Naive thymus-derived CD8-positive, alpha-beta T cell (primary cell): ENCODE data around the gene FRMD3. TPM values are rescaled to one million over a fixed set of nuclear protein-coding genes. Genes with fewer than 3 reads are reported as not detected.

ENCODE experiments used
- ATAC-seq, 2 donors: fragments of 150-1000 bp; cut with Tn5 transposase in 1 of 2; sonication (Bioruptor Pico), chemical (Tn5 transposase) in 1 of 2; 1 replicate in 1 of 2; 2 replicates in 1 of 2; pipeline ENCODE4 v1.10.0; 2021; ENCODE audit warnings: mild to moderate bottlenecking in 2 of 2, moderate library complexity in 2 of 2
- POLR2A ChIA-PET: fragments of 350-600 bp; sonication (Branson Sonifier 250); formaldehyde crosslinking; loops from one replicate; lab custom pipeline; 2021; ENCODE audit warnings: antibody characterized with exemption; lab: Charles Lee
- DNase-seq, 10 donors: peaks; one replicate each; pipeline versions ENCODE4 v3.0.0 to v3.0.0-alpha.2; 2020 to 2022
- H3K27ac Mint-ChIP-seq, 10 donors: one replicate each; pipeline ENCODE4 v1.8.0; 2020 to 2022; ENCODE audit warnings: mild to moderate bottlenecking in 10 of 10, mixed read lengths in 10 of 10, moderate library complexity in 4 of 10, inconsistent platforms in 1 of 10
- H3K27me3 Mint-ChIP-seq, 5 donors: one replicate each; pipeline ENCODE4 v1.8.0; 2021 to 2022; ENCODE audit warnings: mixed read lengths in 5 of 5
- H3K36me3 Mint-ChIP-seq, 3 donors: one replicate each; pipeline ENCODE4 v1.8.0; 2020 to 2022; ENCODE audit warnings: mixed read lengths in 3 of 3, mild to moderate bottlenecking in 2 of 3, inconsistent platforms in 1 of 3
- H3K4me1 Mint-ChIP-seq, 4 donors: one replicate each; pipeline ENCODE4 v1.8.0; 2021 to 2022; ENCODE audit warnings: mixed read lengths in 4 of 4
- H3K4me3 Mint-ChIP-seq, 10 donors: one replicate each; pipeline ENCODE4 v1.8.0; 2020 to 2022; ENCODE audit warnings: mild to moderate bottlenecking in 10 of 10, mixed read lengths in 10 of 10, moderate library complexity in 6 of 10, inconsistent platforms in 1 of 10
- H3K9me3 Mint-ChIP-seq, 9 donors: one replicate each; pipeline ENCODE4 v1.8.0; 2020 to 2022; ENCODE audit warnings: mixed read lengths in 9 of 9, mild to moderate bottlenecking in 3 of 9, inconsistent platforms in 1 of 9, moderate library complexity in 1 of 9
- polyA plus RNA-seq, 3 donors: library from polyadenylated mRNA; unstranded; fragments of 300-500 nt; fragmentation: Illumina TruSeq; gene quantifications; one replicate each; pipeline ENCODE4 v1.2.3, GENCODE V29; 2021
- total RNA-seq, 8 experiments: library from RNA in 2 of 8; stranded (reverse) in 2 of 8; gene quantifications; one replicate each; pipeline ENCODE4 v1.2.3 and lab custom pipeline; 2021 to 2026

FRMD3 gene
- total and polyA plus RNA-seq, 5 experiments from 2014 or later: 0.08 to 0.74 (median 0.52) TPM; not detected in 2

- H3K36me3 Mint-ChIP-seq: peaks cover 0 to 3% (median 0%) of the 10 kb centered on the region in 3 donors
- H3K4me1 Mint-ChIP-seq: no peaks in the 10 kb centered on the region
- no peak overlapping the region for H3K27ac Mint-ChIP-seq
- DNase-seq: no peak
- POLR2A ChIA-PET: no interaction called here
- no peak overlapping the region for H3K4me3 Mint-ChIP-seq
- H3K9me3 Mint-ChIP-seq: no peaks in the 10 kb centered on the region
- H3K27me3 Mint-ChIP-seq: peaks cover 0 to 4% (median 0%) of the 10 kb centered on the region in 5 donors
- no peak for ATAC-seq
Observed at GRCh38 chr9:83401328-83401900, 136.8 kb downstream of the FRMD3 start.

DNA sequence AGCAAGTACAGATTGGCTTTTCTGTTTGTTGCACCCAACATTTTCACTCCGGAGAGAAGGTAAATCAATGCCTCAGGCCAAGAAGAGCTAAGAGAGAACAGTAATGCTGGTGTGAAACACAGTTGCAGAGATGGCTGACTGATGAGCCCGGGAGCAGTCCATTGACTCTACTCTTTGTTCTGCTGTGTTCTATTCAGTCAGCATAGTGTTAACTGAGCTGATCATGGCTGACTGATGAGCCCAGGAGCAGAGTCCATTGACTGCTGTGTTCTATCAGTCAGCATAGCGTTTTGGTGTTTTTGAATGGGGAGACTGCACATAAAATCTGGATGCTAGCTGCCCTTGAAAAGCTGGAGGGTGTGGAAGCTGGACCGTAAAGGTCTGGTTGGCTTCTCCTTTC lies 141.4 kb downstream of the FRMD3 start:
- peaks cover 0 to 3% (median 0%) of the 10 kb centered on the region in 3 donors for H3K36me3 Mint-ChIP-seq
- H3K27ac Mint-ChIP-seq: no peak overlapping the region
- no peaks in the 10 kb centered on the region for H3K9me3 Mint-ChIP-seq
- H3K4me1 Mint-ChIP-seq: no peaks in the 10 kb centered on the region
- no peak overlapping the region for H3K4me3 Mint-ChIP-seq
- DNase-seq (no peak), ATAC-seq (no peak)
- H3K27me3 Mint-ChIP-seq: peaks cover 0 to 3% (median 0%) of the 10 kb centered on the region in 5 donors
- POLR2A ChIA-PET: no interaction called here

- no peak for DNase-seq
- Mint-ChIP-seq H3K4me1 (no peaks in the 10 kb centered on the region), H3K27me3 (peaks cover 0 to 3% (median 0%) of the 10 kb centered on the region in 5 donors), H3K36me3 (peaks cover 0 to 3% (median 0%) of the 10 kb centered on the region in 3 donors), H3K9me3 (no peaks in the 10 kb centered on the region), H3K27ac (no peak overlapping the region), H3K4me3 (no peak overlapping the region)
- POLR2A ChIA-PET: no interaction called here
- ATAC-seq: no peak
Observed at GRCh38 chr9:83396342-83396741, 141.9 kb downstream of the FRMD3 start.

- no peak overlapping the region for H3K4me3 Mint-ChIP-seq
- H3K9me3 Mint-ChIP-seq: no peaks in the 10 kb centered on the region
- H3K27ac Mint-ChIP-seq: no peak overlapping the region
- POLR2A ChIA-PET: no interaction called here
- no peaks in the 10 kb centered on the region for H3K4me1 Mint-ChIP-seq
- DNase-seq (no peak), ATAC-seq (no peak)
- H3K36me3 Mint-ChIP-seq: peaks cover 0 to 9% (median 2%) of the 10 kb centered on the region in 3 donors
- peaks cover 0 to 2% (median 0%) of the 10 kb centered on the region in 5 donors for H3K27me3 Mint-ChIP-seq
Observed at GRCh38 chr9:83392228-83392627, 146.0 kb downstream of the FRMD3 start.

DNA sequence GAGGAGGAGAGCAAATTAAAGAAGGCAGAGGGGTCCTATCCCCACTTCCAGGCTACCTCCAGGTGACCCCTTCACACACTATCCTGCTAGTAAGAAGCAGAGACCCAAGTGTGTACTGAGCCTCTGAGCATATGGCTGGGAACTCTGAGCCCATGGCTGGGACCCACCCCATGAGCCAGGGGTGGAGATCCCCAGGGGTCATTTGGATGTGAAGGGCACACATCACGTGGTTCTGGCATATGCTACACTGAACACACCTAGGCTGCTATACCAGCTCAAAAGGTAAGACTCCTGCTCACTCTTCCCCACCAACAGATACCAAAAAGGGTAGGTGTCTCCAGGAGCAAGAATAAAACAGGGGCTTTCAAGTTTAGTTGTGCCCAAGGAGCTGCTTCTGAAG lies 149.9 kb downstream of the FRMD3 start:
- Mint-ChIP-seq H3K36me3 (peaks cover 0 to 9% (median 4%) of the 10 kb centered on the region in 3 donors), H3K27me3 (no peaks in the 10 kb centered on the region), H3K9me3 (peaks cover 0 to 8% (median 3%) of the 10 kb centered on the region in 9 donors), H3K4me3 (no peak overlapping the region), H3K4me1 (no peaks in the 10 kb centered on the region), H3K27ac (no peak overlapping the region)
- POLR2A ChIA-PET: no interaction called here
- DNase-seq (no peak), ATAC-seq (no peak)

DNA sequence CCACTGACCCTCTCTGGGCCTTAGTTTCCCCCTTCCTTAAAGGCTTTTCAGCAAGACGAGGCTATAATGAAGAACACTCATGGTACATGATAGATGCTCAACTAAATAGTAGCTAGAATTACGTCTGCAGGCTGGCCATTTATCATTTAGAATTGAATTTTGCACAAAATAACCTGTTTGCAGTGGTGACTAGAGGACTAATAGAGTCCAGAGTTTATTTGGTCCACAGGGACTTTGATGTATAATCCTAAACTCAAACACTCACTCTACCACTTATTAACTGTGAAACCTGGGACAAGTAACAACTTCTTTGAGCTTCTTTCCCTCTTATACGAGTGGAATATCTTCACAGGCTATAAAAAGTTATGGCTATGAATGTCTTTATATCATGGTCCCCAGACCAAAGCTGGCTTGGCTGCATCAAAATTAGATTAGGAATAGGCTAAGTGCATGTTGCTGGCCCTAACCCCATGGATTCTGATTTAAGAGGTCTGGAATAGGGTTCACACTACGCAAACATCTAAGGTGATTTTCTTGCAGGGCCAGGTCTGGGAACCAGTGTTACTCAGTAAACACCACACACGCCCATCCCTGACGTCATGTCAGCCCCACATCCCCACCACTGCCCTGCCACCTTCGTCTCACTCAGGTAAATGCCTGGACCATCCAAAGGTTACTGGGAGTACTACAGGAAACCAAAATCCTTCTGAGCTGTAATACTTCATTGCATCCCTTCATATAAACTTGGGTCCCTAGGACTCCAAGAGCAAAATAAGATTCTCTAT lies 150.6 kb downstream of the FRMD3 start:
- Mint-ChIP-seq H3K9me3 (peaks cover 0 to 11% (median 3%) of the 10 kb centered on the region in 9 donors), H3K27me3 (no peaks in the 10 kb centered on the region), H3K36me3 (peaks cover 0 to 9% (median 4%) of the 10 kb centered on the region in 3 donors), H3K4me1 (no peaks in the 10 kb centered on the region), H3K4me3 (no peak overlapping the region), H3K27ac (no peak overlapping the region)
- DNase-seq (no peak), ATAC-seq (no peak)
- POLR2A ChIA-PET: no interaction called here

DNA sequence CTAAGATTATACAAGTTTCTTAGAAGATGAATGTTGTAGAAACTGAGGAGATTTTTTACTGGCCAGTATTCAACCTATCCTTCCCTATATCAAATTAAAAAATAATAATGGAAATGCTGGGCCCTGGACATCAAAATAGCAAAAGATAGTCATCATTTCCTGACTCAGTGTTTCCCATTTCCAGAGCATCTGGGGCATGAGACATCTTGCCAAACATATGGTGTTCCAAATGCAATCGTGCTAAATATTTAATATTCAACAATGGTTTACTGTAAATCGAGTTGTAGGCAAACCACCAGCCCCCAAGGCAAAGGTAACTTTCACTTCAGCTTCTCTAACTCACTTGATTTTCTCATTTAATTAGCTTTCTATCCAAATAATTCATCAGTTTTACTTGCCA lies 152.9 kb downstream of the FRMD3 start:
- POLR2A ChIA-PET: no interaction called here
- H3K27ac Mint-ChIP-seq: no peak overlapping the region
- DNase-seq (no peak), ATAC-seq (no peak)
- H3K27me3 Mint-ChIP-seq: no peaks in the 10 kb centered on the region
- no peak overlapping the region for H3K4me3 Mint-ChIP-seq
- no peaks in the 10 kb centered on the region for H3K4me1 Mint-ChIP-seq
- H3K36me3 Mint-ChIP-seq: peaks cover 1 to 9% (median 4%) of the 10 kb centered on the region in 3 donors
- H3K9me3 Mint-ChIP-seq: peaks cover 0 to 11% (median 3%) of the 10 kb centered on the region in 9 donors

GRCh38 chr9:83384214-83384613 lies 154.0 kb downstream of the FRMD3 start:
- no peaks in the 10 kb centered on the region for H3K4me1 Mint-ChIP-seq
- no peak overlapping the region for H3K27ac Mint-ChIP-seq
- ATAC-seq (no peak), DNase-seq (no peak)
- H3K27me3 Mint-ChIP-seq: no peaks in the 10 kb centered on the region
- no peak overlapping the region for H3K4me3 Mint-ChIP-seq
- peaks cover 2 to 7% (median 6%) of the 10 kb centered on the region in 3 donors for H3K36me3 Mint-ChIP-seq
- peaks cover 0 to 11% (median 3%) of the 10 kb centered on the region in 9 donors for H3K9me3 Mint-ChIP-seq
- POLR2A ChIA-PET: no interaction called here

DNA sequence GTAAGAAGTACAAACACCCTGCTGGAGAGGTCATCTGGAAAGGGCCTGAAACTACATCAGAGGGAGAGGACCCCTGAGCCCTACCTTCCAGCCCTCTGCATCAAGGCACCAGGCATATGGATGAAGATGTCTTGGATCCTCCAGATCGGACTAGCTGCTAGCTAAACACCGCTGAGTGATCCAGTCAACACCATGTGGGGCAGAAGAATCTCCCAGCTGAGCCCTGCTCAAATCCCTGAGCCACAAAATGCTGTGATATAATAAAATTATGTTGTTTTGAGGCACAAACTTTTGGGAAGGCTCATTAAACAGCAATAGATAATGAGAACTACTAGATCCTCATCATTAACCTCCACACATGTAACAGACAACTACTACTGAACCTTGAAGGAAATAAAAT lies 155.2 kb downstream of the FRMD3 start:
- ATAC-seq: no peak
- Mint-ChIP-seq H3K27me3 (no peaks in the 10 kb centered on the region), H3K9me3 (peaks cover 0 to 11% (median 3%) of the 10 kb centered on the region in 9 donors), H3K27ac (no peak overlapping the region), H3K36me3 (peaks cover 2 to 6% (median 2%) of the 10 kb centered on the region in 3 donors), H3K4me1 (no peaks in the 10 kb centered on the region), H3K4me3 (no peak overlapping the region)
- no peak for DNase-seq
- POLR2A ChIA-PET: no interaction called here

DNA sequence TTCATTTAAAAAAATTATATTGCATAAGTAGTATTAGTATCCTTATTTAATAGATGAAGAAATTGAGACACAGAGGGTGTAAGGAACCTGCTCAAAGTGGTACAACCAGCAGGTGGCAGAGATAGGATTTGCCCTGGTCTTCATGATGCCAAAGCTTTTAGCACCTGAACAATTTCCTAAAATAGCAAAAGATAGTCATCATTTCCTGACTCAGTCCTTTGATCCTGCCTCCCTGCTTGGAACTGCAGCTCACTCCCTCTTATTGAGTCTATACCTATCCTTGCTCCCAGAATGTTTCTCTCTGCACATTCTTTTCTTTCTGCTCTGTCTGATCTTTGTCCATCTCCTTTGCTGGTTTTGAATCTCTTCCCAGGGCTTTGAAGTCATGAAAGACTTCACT lies 155.8 kb downstream of the FRMD3 start:
- Mint-ChIP-seq H3K4me1 (no peaks in the 10 kb centered on the region), H3K4me3 (no peak overlapping the region), H3K27me3 (no peaks in the 10 kb centered on the region), H3K9me3 (peaks cover 0 to 11% (median 3%) of the 10 kb centered on the region in 9 donors), H3K36me3 (peaks cover 2 to 6% (median 2%) of the 10 kb centered on the region in 3 donors), H3K27ac (no peak overlapping the region)
- ATAC-seq (no peak), DNase-seq (no peak)
- POLR2A ChIA-PET: no interaction called here

- POLR2A ChIA-PET: no interaction called here
- H3K4me3 Mint-ChIP-seq: no peak overlapping the region
- no peak for ATAC-seq
- no peak for DNase-seq
- H3K4me1 Mint-ChIP-seq: no peaks in the 10 kb centered on the region
- H3K36me3 Mint-ChIP-seq: peaks cover 2 to 6% (median 6%) of the 10 kb centered on the region in 3 donors
- H3K27me3 Mint-ChIP-seq: no peaks in the 10 kb centered on the region
- peaks cover 0 to 10% (median 2%) of the 10 kb centered on the region in 9 donors for H3K9me3 Mint-ChIP-seq
- no peak overlapping the region for H3K27ac Mint-ChIP-seq
Observed at GRCh38 chr9:83379045-83379444, 159.2 kb downstream of the FRMD3 start.

- ATAC-seq: no peak
- Mint-ChIP-seq H3K27me3 (peaks cover 0 to 4% (median 0%) of the 10 kb centered on the region in 5 donors), H3K27ac (no peak overlapping the region), H3K4me1 (no peaks in the 10 kb centered on the region), H3K9me3 (no peaks in the 10 kb centered on the region), H3K4me3 (no peak overlapping the region), H3K36me3 (peaks cover 0 to 6% (median 0%) of the 10 kb centered on the region in 3 donors)
- no peak for DNase-seq
- POLR2A ChIA-PET: no interaction called here
Observed at GRCh38 chr9:83372957-83373356, 165.2 kb downstream of the FRMD3 start.

- ATAC-seq: no peak
- no peak for DNase-seq
- Mint-ChIP-seq H3K4me1 (no peaks in the 10 kb centered on the region), H3K4me3 (no peak overlapping the region), H3K27ac (no peak overlapping the region), H3K9me3 (peaks cover 0 to 2% (median 0%) of the 10 kb centered on the region in 9 donors), H3K36me3 (peaks cover 0 to 3% (median 0%) of the 10 kb centered on the region in 3 donors), H3K27me3 (peaks cover 0 to 8% (median 0%) of the 10 kb centered on the region in 5 donors)
- POLR2A ChIA-PET: no interaction called here
Observed at GRCh38 chr9:83367326-83367725, 170.9 kb downstream of the FRMD3 start.
